OCI-LY1 (cell line): ENCODE results near the gene PLK1.

ENCODE experiments used
- H2AFZ ChIP-seq: fragments of 200-600 bp; sonication (generic), shearing (Covaris generic); 2 replicates; pipeline ENCODE4 v1.6.0; 2014; ENCODE audit warnings: antibody characterized with exemption, mild to moderate bottlenecking, low read length
- H3F3A ChIP-seq: fragments of 200-600 bp; sonication (generic), shearing (Covaris generic); 2 replicates; pipeline ENCODE4 v1.6.0; 2014; ENCODE audit warnings: mild to moderate bottlenecking, antibody characterized with exemption, low read length, moderate library complexity; ENCODE audit not compliant: insufficient read depth
- H3K27ac ChIP-seq: fragments of 200-600 bp; sonication (generic); 2 replicates; pipeline ENCODE4 v1.5.1; 2014; ENCODE audit warnings: low read length, mixed run types, mild to moderate bottlenecking, low read depth; ENCODE audit not compliant: poor library complexity, severe bottlenecking
- H3K27me3 ChIP-seq: fragments of 200-600 bp; sonication (generic); 2 replicates; pipeline ENCODE4 v1.6.0; 2014; ENCODE audit warnings: antibody characterized with exemption, mild to moderate bottlenecking, low read length, moderate library complexity; ENCODE audit not compliant: insufficient read depth
- H3K36me3 ChIP-seq: fragments of 200-600 bp; sonication (generic); 2 replicates; pipeline ENCODE4 v1.6.1; 2014; ENCODE audit warnings: mild to moderate bottlenecking, antibody characterized with exemption, low read length, moderate library complexity, mixed read lengths; ENCODE audit not compliant: insufficient read depth
- H3K4me1 ChIP-seq: fragments of 200-600 bp; sonication (generic); 2 replicates; pipeline ENCODE4 v1.5.1; 2014; ENCODE audit warnings: mild to moderate bottlenecking, low read length, moderate library complexity; ENCODE audit not compliant: insufficient read depth, severe bottlenecking
- H3K4me2 ChIP-seq: fragments of 200-600 bp; sonication (generic), shearing (Covaris generic); 2 replicates; pipeline ENCODE4 v1.6.1; 2014; ENCODE audit warnings: low read length
- H3K4me3 ChIP-seq: fragments of 200-600 bp; sonication (generic); 2 replicates; pipeline ENCODE4 v1.5.1; 2014; ENCODE audit warnings: low read length, low read depth, mild to moderate bottlenecking, mixed read lengths; ENCODE audit not compliant: poor library complexity, severe bottlenecking
- H3K79me2 ChIP-seq: fragments of 200-600 bp; shearing (Covaris generic); 2 replicates; pipeline ENCODE4 v1.6.1; 2016; ENCODE audit warnings: mixed run types, low read length, mixed read lengths; ENCODE audit not compliant: insufficient read depth
- H3K9ac ChIP-seq: fragments of 200-600 bp; sonication (generic), shearing (Covaris generic); 2 replicates; pipeline ENCODE4 v1.6.1; 2014; ENCODE audit warnings: mild to moderate bottlenecking, low read length, mixed read lengths
- H3K9me2 ChIP-seq: fragments of 200-600 bp; sonication (generic), shearing (Covaris generic); 2 replicates; pipeline ENCODE4 v1.6.1; 2014; ENCODE audit warnings: low read depth, mild to moderate bottlenecking, low read length, mixed read lengths
- H3K9me3 ChIP-seq: fragments of 200-600 bp; shearing (Covaris generic); 2 replicates; pipeline ENCODE4 v1.6.1; 2014; ENCODE audit warnings: low read length, mixed read lengths
- H4K20me1 ChIP-seq: fragments of 200-600 bp; sonication (generic), shearing (Covaris generic); 2 replicates; pipeline ENCODE4 v1.6.0; 2016; ENCODE audit warnings: mild to moderate bottlenecking, low read length; ENCODE audit not compliant: insufficient read depth
- CTCF ChIP-seq: fragments of 200-600 bp; sonication (generic), shearing (Covaris generic); IDR thresholded peaks from 2 replicates; pipeline ENCODE4 v1.5.1; 2017; ENCODE audit warnings: mild to moderate bottlenecking, antibody characterized with exemption, low read length, moderate library complexity, mixed read lengths
- EZH2 ChIP-seq: fragments of 200-600 bp; sonication (generic), shearing (Covaris generic); IDR thresholded peaks from 2 replicates; pipeline ENCODE4 v1.8.0; 2017; ENCODE audit warnings: borderline replicate concordance, mixed run types, mild to moderate bottlenecking, antibody characterized with exemption, low read length, moderate library complexity, mixed read lengths

Gene PLK1

DNA sequence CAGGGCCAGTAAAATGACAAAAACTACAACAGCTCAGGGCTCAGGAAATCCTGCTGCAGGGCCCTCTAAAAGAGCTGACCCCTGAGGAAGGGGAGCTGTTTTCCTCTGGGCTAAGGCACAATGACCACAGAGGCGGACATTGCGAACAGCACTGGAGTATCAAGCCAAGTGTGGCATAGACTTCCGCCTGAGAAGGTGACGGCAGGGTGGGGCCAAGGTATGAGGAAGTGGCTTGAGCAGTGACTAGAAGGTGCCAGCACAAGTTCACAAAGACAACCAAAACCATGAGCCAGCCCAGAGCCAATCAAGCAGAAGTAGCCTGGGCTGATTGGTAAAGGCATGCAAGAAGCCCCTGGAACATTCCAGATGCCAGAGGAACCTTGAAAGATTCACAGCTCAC is 20.4 kb downstream of the PLK1 start:
- Histone ChIP-seq H2AFZ (peak overlapping the region; percentile 68; the same call in 1 of the 2 replicates), H3K4me2 (peak overlapping the region; percentile 58), H3K27me3 (peaks cover 6% of the 10 kb centered on the region; the same call in 1 of the 2 replicates), H3K4me3 (peak overlapping the region; percentile 30), H3F3A (no peaks in the 10 kb centered on the region), H4K20me1 (no peaks in the 10 kb centered on the region), H3K9ac (peak overlapping the region; percentile 33; the same call in 1 of the 2 replicates), H3K9me3 (no peaks in the 10 kb centered on the region), H3K27ac (peak overlapping the region; percentile 6), H3K4me1 (peaks cover 32% of the 10 kb centered on the region), H3K36me3 (no peaks in the 10 kb centered on the region), H3K79me2 (no peaks in the 10 kb centered on the region), H3K9me2 (no peaks in the 10 kb centered on the region)
- TF ChIP-seq CTCF (no peak), EZH2 (no peak)

GRCh38 chr16:23700093-23700492 is 21.4 kb downstream of the PLK1 start:
- Histone ChIP-seq H3K4me1 (peaks cover 22% of the 10 kb centered on the region), H3K36me3 (no peaks in the 10 kb centered on the region), H3K4me2 (no peak overlapping the region), H3K79me2 (no peaks in the 10 kb centered on the region), H3K27ac (no peak overlapping the region), H3F3A (no peaks in the 10 kb centered on the region), H3K9me2 (no peaks in the 10 kb centered on the region), H3K9me3 (no peaks in the 10 kb centered on the region), H3K27me3 (peaks cover 6% of the 10 kb centered on the region; the same call in 1 of the 2 replicates), H4K20me1 (no peaks in the 10 kb centered on the region), H2AFZ (no peak overlapping the region), H3K9ac (no peak overlapping the region), H3K4me3 (no peak overlapping the region)
- TF ChIP-seq CTCF (no peak), EZH2 (no peak)

DNA sequence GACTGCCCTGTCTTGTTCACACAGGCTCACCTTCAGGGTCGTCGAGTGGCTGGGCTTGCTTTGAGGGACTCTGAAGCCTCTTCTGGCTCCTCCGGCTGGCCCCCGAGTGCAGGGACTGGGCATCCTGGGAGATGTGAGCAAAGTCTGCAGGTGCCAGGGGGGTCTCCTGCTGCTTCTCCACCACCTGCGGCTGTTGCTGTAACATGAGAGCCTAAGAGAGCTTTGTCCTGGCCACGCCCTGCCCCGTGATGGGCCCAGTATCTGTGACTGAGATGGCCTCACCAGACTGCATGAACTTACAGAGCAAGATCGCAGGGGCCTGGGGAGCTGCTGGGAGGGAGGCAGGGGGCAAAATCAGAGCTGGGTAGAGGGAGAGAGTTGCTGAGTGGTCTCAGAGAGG is 21.8 kb downstream of the PLK1 start:
- no peak overlapping the region for H3K4me3 ChIP-seq
- no peaks in the 10 kb centered on the region for H3K9me3 ChIP-seq
- peaks cover 6% of the 10 kb centered on the region; the same call in 1 of the 2 replicates for H3K27me3 ChIP-seq
- no peaks in the 10 kb centered on the region for H4K20me1 ChIP-seq
- H3K9ac ChIP-seq = no peak overlapping the region
- TF ChIP-seq EZH2 (no peak), CTCF (no peak)
- H2AFZ ChIP-seq = no peak overlapping the region
- H3K4me2 ChIP-seq = no peak overlapping the region
- no peaks in the 10 kb centered on the region for H3K79me2 ChIP-seq
- H3F3A ChIP-seq = no peaks in the 10 kb centered on the region
- no peaks in the 10 kb centered on the region for H3K36me3 ChIP-seq
- peaks cover 18% of the 10 kb centered on the region for H3K4me1 ChIP-seq
- no peaks in the 10 kb centered on the region for H3K9me2 ChIP-seq
- H3K27ac ChIP-seq = no peak overlapping the region
